ENCODE results near the gene GBGT1. TPM values are rescaled to one million over a fixed set of nuclear protein-coding genes. Genes with fewer than 3 reads are reported as not detected.
A peak's percentile ranks its signal among the peaks of the same experiment; 100 is the strongest.

The GBGT1 gene
- total and polyA plus RNA-seq, 9 of the 15 experiments (the other 6 are each of a cell fraction or from before 2014, with no cell fraction given), result 0.55 to 25.8 (median 13.7) TPM

- TF ChIP-seq SIN3A (IDR thresholded peaks at IDR 0.05; ENCODE audit: borderline replicate concordance in 2 of 2, control insufficient read depth in 1 of 2, low read depth in 2 of 2, low read length in 2 of 2) (no peak), TBP (optimal IDR thresholded peaks at IDR 0.05; ENCODE audit: low read depth, low read length) (no peak), RCOR1 (IDR thresholded peaks at IDR 0.05; ENCODE audit: borderline replicate concordance in 1 of 2, low read depth in 2 of 2, low read length in 2 of 2) (0 out of 4 replicates have a peak, but pooled peaks of 1 of the 2 experiments have one; percentile 46), NBN (IDR thresholded peaks at IDR 0.05; ENCODE audit: low read depth) (no peak), CHAMP1 (IDR thresholded peaks at IDR 0.05) (no peak), PTBP1 (IDR thresholded peaks at IDR 0.05; ENCODE audit: low read depth, low read length) (no peak), CHD2 (IDR thresholded peaks at IDR 0.05; ENCODE audit: low read depth, low read length) (no peak), ATF6 (CRISPR knock-in tag; IDR thresholded peaks at IDR 0.05) (peak; percentile 87; the same call in 1 of the 2 replicates), MNT (conservative IDR thresholded peaks at IDR 0.05) (peak; percentile 35 to 55; a peak in 2 of 4 replicates), HNRNPLL (IDR thresholded peaks at IDR 0.05; ENCODE audit: low read depth, low read length, poor library complexity, severe bottlenecking) (peak; percentile 76), ETV1 (tag; conservative IDR thresholded peaks at IDR 0.05; ENCODE audit: low read depth) (no peak), TCFL5 (CRISPR knock-in tag; conservative IDR thresholded peaks at IDR 0.05) (no peak), ZKSCAN1 (IDR thresholded peaks at IDR 0.05; ENCODE audit: low read depth, low read length) (no peak), FOXA3 (CRISPR knock-in tag; conservative IDR thresholded peaks at IDR 0.05 in 1 of 2, IDR thresholded peaks at IDR 0.05 in 1 of 2) (no peak)
- TF ChIP-seq, protein P1, sequence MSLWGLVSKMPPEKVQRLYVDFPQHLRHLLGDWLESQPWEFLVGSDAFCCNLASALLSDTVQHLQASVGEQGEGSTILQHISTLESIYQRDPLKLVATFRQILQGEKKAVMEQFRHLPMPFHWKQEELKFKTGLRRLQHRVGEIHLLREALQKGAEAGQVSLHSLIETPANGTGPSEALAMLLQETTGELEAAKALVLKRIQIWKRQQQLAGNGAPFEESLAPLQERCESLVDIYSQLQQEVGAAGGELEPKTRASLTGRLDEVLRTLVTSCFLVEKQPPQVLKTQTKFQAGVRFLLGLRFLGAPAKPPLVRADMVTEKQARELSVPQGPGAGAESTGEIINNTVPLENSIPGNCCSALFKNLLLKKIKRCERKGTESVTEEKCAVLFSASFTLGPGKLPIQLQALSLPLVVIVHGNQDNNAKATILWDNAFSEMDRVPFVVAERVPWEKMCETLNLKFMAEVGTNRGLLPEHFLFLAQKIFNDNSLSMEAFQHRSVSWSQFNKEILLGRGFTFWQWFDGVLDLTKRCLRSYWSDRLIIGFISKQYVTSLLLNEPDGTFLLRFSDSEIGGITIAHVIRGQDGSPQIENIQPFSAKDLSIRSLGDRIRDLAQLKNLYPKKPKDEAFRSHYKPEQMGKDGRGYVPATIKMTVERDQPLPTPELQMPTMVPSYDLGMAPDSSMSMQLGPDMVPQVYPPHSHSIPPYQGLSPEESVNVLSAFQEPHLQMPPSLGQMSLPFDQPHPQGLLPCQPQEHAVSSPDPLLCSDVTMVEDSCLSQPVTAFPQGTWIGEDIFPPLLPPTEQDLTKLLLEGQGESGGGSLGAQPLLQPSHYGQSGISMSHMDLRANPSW (CRISPR knock-in tag; IDR thresholded peaks at IDR 0.05), result 0 out of 2 replicates have a peak, but pooled peaks have one; percentile 66
- TF ChIP-seq, protein P2, sequence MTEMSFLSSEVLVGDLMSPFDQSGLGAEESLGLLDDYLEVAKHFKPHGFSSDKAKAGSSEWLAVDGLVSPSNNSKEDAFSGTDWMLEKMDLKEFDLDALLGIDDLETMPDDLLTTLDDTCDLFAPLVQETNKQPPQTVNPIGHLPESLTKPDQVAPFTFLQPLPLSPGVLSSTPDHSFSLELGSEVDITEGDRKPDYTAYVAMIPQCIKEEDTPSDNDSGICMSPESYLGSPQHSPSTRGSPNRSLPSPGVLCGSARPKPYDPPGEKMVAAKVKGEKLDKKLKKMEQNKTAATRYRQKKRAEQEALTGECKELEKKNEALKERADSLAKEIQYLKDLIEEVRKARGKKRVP (CRISPR knock-in tag; IDR thresholded peaks at IDR 0.05), result no peak
Measured at GRCh38 chr9:133121198-133121914, 42.4 kb downstream of the GBGT1 start, which contains the start of gene RALGDS (continued).

Measured in K562 (cell line).